Natural killer cell (primary cell): Measurements from ENCODE around the gene DNAL4. TPM values are rescaled to one million over a fixed set of nuclear protein-coding genes. Genes with fewer than 3 reads are reported as not detected.

ENCODE experiments used
- ATAC-seq, 3 donors: fragments of 150-1000 bp in 2 of 3; fragments of 200-7000 bp in 1 of 3; cut with Tn5 transposase; 1 replicate in 1 of 3; 2 replicates in 2 of 3; pipeline ENCODE4 v1.10.0; 2021; ENCODE audit warnings: mild to moderate bottlenecking in 2 of 3, moderate library complexity in 2 of 3
- DNase-seq, 2 donors: peaks; one replicate each; pipeline versions ENCODE4 v3.0.0 to v3.0.0-alpha.2; 2013 to 2021; ENCODE audit warnings: mixed read lengths in 1 of 2
- H3K27ac ChIP-seq: one replicate; pipeline ENCODE4 v1.5.1; 2013; ENCODE audit warnings: mild to moderate bottlenecking, low read length
- H3K27me3 ChIP-seq: one replicate; pipeline ENCODE4 v1.6.1; 2013; ENCODE audit warnings: low read length; ENCODE audit not compliant: control insufficient read depth, insufficient read depth
- H3K36me3 ChIP-seq: one replicate; pipeline ENCODE4 v1.6.1; 2013; ENCODE audit warnings: low read length; ENCODE audit not compliant: control insufficient read depth, insufficient read depth
- H3K4me1 ChIP-seq: one replicate; pipeline ENCODE4 v1.6.1; 2013; ENCODE audit warnings: low read length; ENCODE audit not compliant: control insufficient read depth, insufficient read depth
- H3K4me3 ChIP-seq: one replicate; pipeline ENCODE4 v1.5.1; 2013; ENCODE audit warnings: low read length
- H3K9me3 ChIP-seq: one replicate; pipeline ENCODE4 v1.6.1; 2013; ENCODE audit warnings: low read length; ENCODE audit not compliant: control insufficient read depth, insufficient read depth
- H3K27ac Mint-ChIP-seq, 2 donors: one replicate each; pipeline ENCODE4 v1.8.0; 2022; ENCODE audit warnings: mild to moderate bottlenecking in 2 of 2, mixed read lengths in 2 of 2, moderate library complexity in 1 of 2
- H3K27me3 Mint-ChIP-seq, 2 donors: one replicate each; pipeline ENCODE4 v1.8.0; 2022; ENCODE audit warnings: low read depth in 2 of 2, mixed read lengths in 2 of 2
- H3K36me3 Mint-ChIP-seq: one replicate; pipeline ENCODE4 v1.8.0; 2022; ENCODE audit warnings: mixed read lengths
- H3K4me1 Mint-ChIP-seq, 2 donors: one replicate each; pipeline ENCODE4 v1.8.0; 2022; ENCODE audit warnings: mixed read lengths in 2 of 2
- H3K4me3 Mint-ChIP-seq: one replicate; pipeline ENCODE4 v1.8.0; 2022; ENCODE audit warnings: mild to moderate bottlenecking, moderate library complexity, mixed read lengths
- H3K9me3 Mint-ChIP-seq, 2 donors: one replicate each; pipeline ENCODE4 v1.8.0; 2022; ENCODE audit warnings: mixed read lengths in 2 of 2
- CTCF ChIP-seq: fragments of 200-600 bp; IDR thresholded peaks from one replicate; pipeline ENCODE4 v1.8.0; 2022; ENCODE audit warnings: antibody characterized with exemption
- WGBS: methylation state at CpG from one replicate; pipeline ENCODE4 v1.1.7; 2013; ENCODE audit warnings: missing lambda C conversion rate; ENCODE audit not compliant: insufficient coverage; 5-methylcytosine and 5-hydroxymethylcytosine counted together
- intact Hi-C: fragments of 100-400 bp; cut with micrococcal nuclease; formaldehyde crosslinking; loops from one replicate; pipeline ENCODE4 v1.14.2; 2022
- total RNA-seq, 4 donors: library from RNA; stranded (reverse); fragments of 120-200 nt in 1 of 4; gene quantifications; one replicate each; pipeline versions ENCODE4 v1.2.3 to v1.2.4, GENCODE V29; 2013 to 2022

Gene DNAL4
- total RNA-seq, 3 donors from 2014 or later (not counting 1 experiment from before 2014, with no cell fraction given), result 5.4 to 9.8 (median 6.2) TPM

- peak within 1 kb of the TSS; percentile 88 to 98 for H3K27ac Mint-ChIP-seq
- peak; percentile 96 to 97 for DNase-seq
- peak within 1 kb of the TSS; percentile 99 for H3K4me3 Mint-ChIP-seq
- peaks cover 7% of the 10 kb centered on the region for H3K36me3 Mint-ChIP-seq
- H3K27me3 ChIP-seq, result no peaks in the 10 kb centered on the region
- under 1% methylated on average over 68 of the region's 68 CpGs for WGBS
- peaks cover 79% of the 10 kb centered on the region for H3K4me1 ChIP-seq
- peak within 1 kb of the TSS; percentile 86 for H3K27ac ChIP-seq
- no peaks in the 10 kb centered on the region for H3K27me3 Mint-ChIP-seq
- H3K9me3 Mint-ChIP-seq, result no peaks in the 10 kb centered on the region
- no peaks in the 10 kb centered on the region for H3K9me3 ChIP-seq
- H3K4me1 Mint-ChIP-seq, result peaks cover 64 to 69% of the 10 kb centered on the region in 2 donors
- ATAC-seq, result peak; percentile 76 to 90 (median 82)
- intact Hi-C loops, result loop anchor here (2.0 to 10.0 kb wide), 3 partner anchors 36 to 251 kb away; partner anchors contain the start of genes DDX17, DNAL4 and GTPBP1
- peaks cover 25% of the 10 kb centered on the region for H3K36me3 ChIP-seq
- H3K4me3 ChIP-seq, result peak within 1 kb of the TSS; percentile 93
- TF ChIP-seq CTCF, result no peak
Observed at GRCh38 chr22:38755911-38756532, 37.9 kb downstream of the DNAL4 start, which contains the start of gene SUN2. Gene SUN2, minus strand, starts transcription at chr22:38755998. Its CDS starts 3,370 bp downstream, at chr22:38752628.

- H3K27ac ChIP-seq, result peak overlapping the region; percentile 86
Observed at GRCh38 chr22:38755155-38755910, 38.6 kb downstream of the DNAL4 start.

GRCh38 chr22:38754751-38755154 is 39.2 kb downstream of the DNAL4 start:
- Mint-ChIP-seq H3K4me1 (peaks cover 65 to 82% of the 10 kb centered on the region in 2 donors), H3K27ac (peak overlapping the region; percentile 88 to 98), H3K36me3 (peaks cover 7% of the 10 kb centered on the region), H3K4me3 (peak overlapping the region; percentile 99), H3K9me3 (no peaks in the 10 kb centered on the region), H3K27me3 (no peaks in the 10 kb centered on the region)
- Histone ChIP-seq H3K36me3 (peaks cover 38% of the 10 kb centered on the region), H3K27ac (peak overlapping the region; percentile 86), H3K4me3 (peak overlapping the region; percentile 93), H3K4me1 (peaks cover 79% of the 10 kb centered on the region), H3K9me3 (no peaks in the 10 kb centered on the region), H3K27me3 (no peaks in the 10 kb centered on the region)
- intact Hi-C loops, result loop anchor here (5.0 to 10.0 kb wide), 2 partner anchors 38 to 250 kb away; partner anchors contain the start of genes DDX17 and DNAL4
- TF ChIP-seq CTCF, result no peak
- 0% methylated on average over 12 of the region's 12 CpGs for WGBS
- ATAC-seq, result no peak
- DNase-seq, result peak in 1 of 2 donors; percentile 62

More at GRCh38 chr22:38755155-38755910, 38.6 kb downstream of the DNAL4 start:
- DNase-seq, result peak; percentile 64 to 74
- H3K36me3 ChIP-seq, result peaks cover 32% of the 10 kb centered on the region
- peak overlapping the region; percentile 88 to 98 for H3K27ac Mint-ChIP-seq
- peak overlapping the region; percentile 93 for H3K4me3 ChIP-seq
- no peaks in the 10 kb centered on the region for H3K27me3 ChIP-seq
- intact Hi-C loops, result loop anchor here (5.0 to 10.0 kb wide), 2 partner anchors 37 to 251 kb away; partner anchors contain the start of genes DDX17 and DNAL4
- H3K4me1 Mint-ChIP-seq, result peaks cover 65 to 76% of the 10 kb centered on the region in 2 donors
- no peak for TF ChIP-seq CTCF
- WGBS, result under 1% methylated on average over 74 of the region's 74 CpGs
- H3K9me3 Mint-ChIP-seq, result no peaks in the 10 kb centered on the region
- no peaks in the 10 kb centered on the region for H3K9me3 ChIP-seq
- H3K27me3 Mint-ChIP-seq, result no peaks in the 10 kb centered on the region
- H3K36me3 Mint-ChIP-seq, result peaks cover 7% of the 10 kb centered on the region
- peak; percentile 28 to 68 (median 32) for ATAC-seq
- H3K4me1 ChIP-seq, result peaks cover 79% of the 10 kb centered on the region
- H3K4me3 Mint-ChIP-seq, result peak overlapping the region; percentile 99
